Sciatic nerve (tissue), 2 donors: Measurements from ENCODE around the gene FILIP1L. TPM values are rescaled to one million over a fixed set of nuclear protein-coding genes. Genes with fewer than 3 reads are reported as not detected.
A peak's percentile ranks its signal among the peaks of the same experiment; 100 is the strongest.

ENCODE experiments used
- ATAC-seq: fragments of 200-7000 bp; cut with Tn5 transposase; one replicate; pipeline ENCODE4 v1.9.1; 2020; ENCODE audit warnings: mild to moderate bottlenecking, moderate library complexity
- DNase-seq: peaks from one replicate; pipeline ENCODE4 v3.0.0-alpha.2; 2020; ENCODE audit warnings: low spot score
- intact Hi-C: fragments of 100-400 bp; cut with DNase I; formaldehyde crosslinking; loops from one replicate; pipeline ENCODE4 v1.14.2; 2022
- total RNA-seq: library from RNA; stranded (reverse); fragmentation: NEBNext Ultra II Directional; extraction: Animal tissue kit (Norgen Biotek cat#: 25700); gene quantifications from one replicate; pipeline ENCODE4 v1.2.1, GENCODE V29; 2021
- donor health status: DM: no; HTN: no; CAD: no.
- donor health status: DM: no; HTN: no; CAD: no.

FILIP1L gene
- total RNA-seq, 1 donor from 2014 or later: 36.2 TPM

DNA sequence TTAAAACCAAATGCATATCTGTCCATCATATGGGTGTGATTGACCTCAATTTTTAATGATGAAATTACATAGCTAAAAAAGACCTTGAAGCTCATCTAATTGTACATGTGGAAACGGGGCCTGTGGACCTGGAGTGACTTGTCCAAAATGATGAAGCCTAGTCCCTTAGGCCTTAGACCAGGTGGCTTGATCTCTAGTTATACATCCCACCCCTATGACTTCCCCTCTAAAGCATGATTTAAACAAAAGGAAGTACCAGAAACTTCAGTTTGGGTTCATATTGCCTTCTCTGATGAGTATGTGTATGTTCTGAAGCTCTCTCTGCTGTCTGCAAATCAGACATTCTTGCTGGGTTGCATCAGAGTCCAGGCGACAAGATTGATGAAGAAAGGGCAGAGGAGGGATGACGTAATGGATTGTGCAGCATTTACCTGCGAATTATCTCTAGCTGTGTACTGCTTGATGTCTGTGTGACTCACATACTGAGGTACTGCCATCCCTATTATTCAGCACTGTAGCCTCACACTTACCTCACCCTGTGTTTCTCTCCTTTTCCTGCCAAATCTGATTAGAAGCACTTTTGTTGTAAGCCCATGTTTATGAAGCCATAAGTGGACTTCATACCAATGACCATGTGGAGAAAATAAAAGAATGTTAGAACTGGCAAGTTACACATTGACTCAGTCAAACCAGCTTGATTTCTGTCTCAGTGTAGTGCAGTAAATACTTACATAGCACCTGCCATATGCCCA lies 111.5 kb downstream of the FILIP1L start:
- ATAC-seq: no peak
- intact Hi-C loops: no loop called here
- DNase-seq: no peak

- ATAC-seq: no peak
- intact Hi-C loops: no loop called here
- no peak for DNase-seq
Observed at GRCh38 chr3:100001526-100002270, 112.6 kb downstream of the FILIP1L start.

- intact Hi-C loops: no loop called here
- no peak for ATAC-seq
- no peak for DNase-seq
Observed at GRCh38 chr3:100001083-100001482, 113.2 kb downstream of the FILIP1L start.

DNA sequence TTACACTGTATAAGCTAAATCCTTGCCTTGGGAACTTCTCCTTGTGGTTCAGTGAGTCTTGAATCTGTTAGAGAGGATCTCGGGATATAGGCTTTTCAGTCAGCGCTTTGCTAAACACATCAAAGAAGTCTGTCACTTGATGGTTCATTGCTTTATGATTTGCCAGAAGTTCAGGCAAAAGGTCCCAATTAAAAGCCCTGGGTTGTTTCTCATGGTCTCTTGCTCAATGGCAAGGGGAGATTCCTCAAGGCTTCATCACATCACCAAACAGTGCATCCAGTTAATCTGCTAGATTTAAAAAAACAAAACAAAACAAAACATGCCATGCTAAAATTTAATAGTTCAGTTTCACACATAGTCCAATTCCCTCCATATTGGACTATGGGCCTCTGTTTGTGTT lies 114.8 kb downstream of the FILIP1L start:
- ATAC-seq: no peak
- no peak for DNase-seq
- intact Hi-C loops: no loop called here

DNA sequence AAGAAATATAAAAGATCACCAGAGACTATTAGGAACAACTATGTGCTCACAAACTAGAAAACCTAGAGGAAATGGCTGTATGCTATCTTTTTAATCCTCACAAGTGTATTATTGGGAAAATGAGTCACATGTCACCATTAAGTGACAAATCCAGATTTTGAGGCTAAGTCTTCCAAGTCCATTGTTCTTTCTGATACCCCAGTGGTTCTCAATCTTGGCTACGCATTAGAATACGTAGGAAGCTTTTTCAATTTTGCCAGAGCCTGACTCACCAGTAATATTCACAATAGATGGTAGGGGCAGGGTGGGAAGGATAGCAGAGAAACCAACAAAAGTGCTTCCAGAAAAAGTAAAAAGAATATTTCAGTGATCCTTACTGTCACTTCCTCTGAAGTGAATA lies 117.0 kb downstream of the FILIP1L start:
- ATAC-seq: no peak
- DNase-seq: no peak
- intact Hi-C loops: no loop called here

- intact Hi-C loops: no loop called here
- no peak for ATAC-seq
- DNase-seq: no peak
Observed at GRCh38 chr3:99990179-99990578, 124.1 kb downstream of the FILIP1L start.

- no peak for DNase-seq
- intact Hi-C loops: no loop called here
- no peak for ATAC-seq
Observed at GRCh38 chr3:99984668-99985067, 129.6 kb downstream of the FILIP1L start.

DNA sequence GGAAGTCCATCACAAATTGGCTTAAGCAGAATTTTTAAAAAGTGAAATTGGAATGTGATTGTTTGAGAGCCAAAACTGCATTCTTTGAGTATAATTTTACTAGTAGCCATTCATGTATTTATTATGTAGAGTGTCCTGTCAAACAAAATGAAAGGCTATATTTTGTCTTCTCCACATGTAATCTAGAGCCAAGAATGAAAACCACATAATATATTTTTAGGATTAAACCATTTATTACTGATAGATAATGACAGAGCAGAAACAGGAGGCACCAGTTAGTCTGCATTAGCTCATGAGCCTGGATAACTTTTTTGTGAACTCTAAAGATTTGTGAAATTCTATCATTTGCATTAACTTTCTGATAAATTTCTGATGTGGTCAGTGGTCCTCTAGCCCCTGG lies 130.2 kb downstream of the FILIP1L start:
- no peak for DNase-seq
- no peak for ATAC-seq
- intact Hi-C loops: no loop called here

- ATAC-seq: no peak
- DNase-seq: no peak
- intact Hi-C loops: no loop called here
Observed at GRCh38 chr3:99982650-99983049, 131.7 kb downstream of the FILIP1L start.

DNA sequence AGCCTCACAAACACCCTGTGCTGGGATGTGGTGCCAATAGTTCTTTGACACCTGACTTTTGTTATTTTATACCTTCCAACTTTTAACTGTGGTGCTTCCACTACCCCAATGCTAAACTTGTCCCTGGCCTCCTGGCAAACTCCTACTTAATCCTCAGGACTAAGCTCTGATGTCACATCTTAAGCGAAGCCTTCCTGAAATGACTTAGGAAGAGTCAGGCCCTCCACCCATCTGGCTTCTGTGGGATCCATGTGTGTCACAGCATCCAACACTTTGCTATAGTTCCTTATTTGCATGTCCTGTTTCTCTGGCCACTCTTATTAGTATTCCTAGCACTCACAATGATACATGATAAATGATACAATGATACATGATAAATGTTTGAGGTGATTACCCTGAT lies 133.2 kb downstream of the FILIP1L start:
- DNase-seq (no peak), ATAC-seq (no peak)
- intact Hi-C loops: no loop called here

DNA sequence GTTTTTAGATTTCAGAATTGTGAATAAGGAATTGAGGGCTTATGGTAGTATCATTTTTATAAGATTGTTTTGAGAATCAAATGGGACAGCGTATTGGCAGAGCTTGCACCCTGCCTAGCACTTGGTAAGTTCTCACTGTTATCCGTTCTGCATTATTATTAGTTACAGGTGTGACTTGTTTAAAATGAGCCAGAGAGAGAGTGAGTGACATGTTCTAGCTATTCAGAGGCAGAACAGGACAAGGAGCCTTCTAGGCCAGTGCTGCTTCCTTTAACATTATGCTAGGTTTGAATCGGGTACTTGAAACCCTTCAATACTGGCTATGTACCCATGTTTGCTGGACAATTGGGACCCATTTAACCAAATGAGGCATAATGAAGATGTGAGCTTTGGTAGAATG lies 133.7 kb downstream of the FILIP1L start:
- ATAC-seq: no peak
- intact Hi-C loops: no loop called here
- DNase-seq: no peak

DNA sequence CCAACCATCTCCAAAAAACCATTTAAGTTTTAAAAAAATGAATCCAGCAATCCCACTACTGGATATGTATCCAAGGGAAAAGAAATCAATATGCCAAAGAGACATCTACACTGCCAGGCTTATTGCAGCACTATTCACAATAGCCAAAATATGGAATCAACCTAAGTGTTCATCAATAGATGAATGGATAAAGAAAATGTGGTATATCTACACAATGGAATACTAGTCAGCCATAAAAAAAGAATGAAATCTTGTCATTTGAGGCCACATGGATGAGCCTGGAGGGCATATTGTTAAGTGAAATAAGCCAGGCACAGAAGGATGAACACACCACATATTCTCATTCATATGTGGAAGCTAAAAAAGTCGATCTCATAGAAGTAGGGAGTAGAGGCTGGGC lies 136.1 kb downstream of the FILIP1L start:
- no peak for DNase-seq
- intact Hi-C loops: loop anchor here (5.0 kb wide), 1 partner anchor 1864 kb away; no protein-coding TSS in a partner anchor
- no peak for ATAC-seq

GRCh38 chr3:99976584-99976983 lies 137.7 kb downstream of the FILIP1L start:
- DNase-seq: no peak
- intact Hi-C loops: loop anchor here (5.0 kb wide), 1 partner anchor 1866 kb away; no protein-coding TSS in a partner anchor
- ATAC-seq: no peak

GRCh38 chr3:99974989-99975388 lies 139.3 kb downstream of the FILIP1L start:
- intact Hi-C loops: loop anchor here (5.0 kb wide), 1 partner anchor 1867 kb away; no protein-coding TSS in a partner anchor
- no peak for DNase-seq
- ATAC-seq: no peak

DNA sequence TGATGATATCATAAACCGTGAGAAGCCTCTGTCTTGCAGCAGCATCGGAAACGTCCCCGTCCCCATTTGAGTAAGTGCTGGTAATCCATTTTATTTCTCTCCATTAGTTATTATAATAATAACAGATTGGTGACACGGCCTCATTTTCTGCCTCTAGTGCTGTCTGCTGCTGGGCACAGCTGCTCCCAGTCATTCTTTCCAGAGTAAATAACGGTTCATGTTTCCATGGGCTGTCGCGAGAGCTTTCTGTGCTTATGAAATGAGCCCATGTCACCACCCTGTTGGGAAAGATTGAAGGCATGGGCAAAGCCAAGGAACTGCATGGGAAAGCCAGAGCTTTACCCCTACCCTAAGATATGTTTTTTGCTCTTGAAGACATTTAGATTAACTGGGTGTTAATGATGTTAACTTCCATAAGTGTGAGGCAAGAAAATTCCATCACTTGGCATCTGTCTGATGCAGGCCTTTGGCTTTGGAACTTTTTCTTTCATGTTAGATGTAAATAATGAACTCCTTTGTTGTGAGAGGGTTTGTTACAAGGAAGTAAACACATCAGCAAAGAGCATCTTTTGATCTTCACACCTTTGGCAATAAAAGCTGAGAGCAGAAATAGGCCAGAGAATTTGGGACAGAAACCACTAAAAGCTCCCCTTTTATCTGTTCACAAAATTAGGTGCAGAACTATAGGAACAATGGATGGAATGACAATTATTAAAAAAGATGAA lies 141.8 kb downstream of the FILIP1L start:
- intact Hi-C loops: no loop called here
- ATAC-seq: peak; percentile 52
- no peak for DNase-seq

GRCh38 chr3:99971761-99972160 lies 142.5 kb downstream of the FILIP1L start:
- ATAC-seq (no peak), DNase-seq (no peak)
- intact Hi-C loops: no loop called here

DNA sequence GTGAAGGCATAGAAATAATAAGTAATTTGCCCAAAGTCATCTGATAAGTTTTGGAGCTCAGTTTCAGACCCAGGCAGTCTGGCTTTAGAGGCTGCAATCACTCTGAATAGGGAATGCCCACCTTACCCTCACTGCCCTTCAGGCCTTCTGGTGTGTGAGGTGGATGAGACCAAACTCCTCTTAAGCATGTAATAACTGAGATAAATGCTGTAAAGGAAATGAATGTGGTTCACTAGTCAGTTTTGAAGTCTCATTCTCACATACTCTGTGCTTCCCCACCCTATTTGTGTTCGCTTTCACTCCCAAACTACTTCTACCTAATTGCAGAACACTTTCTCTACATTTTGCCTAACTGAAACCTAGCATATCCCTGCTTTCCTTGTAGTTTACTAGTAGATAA lies 144.1 kb downstream of the FILIP1L start:
- no peak for ATAC-seq
- intact Hi-C loops: no loop called here
- DNase-seq: no peak

DNA sequence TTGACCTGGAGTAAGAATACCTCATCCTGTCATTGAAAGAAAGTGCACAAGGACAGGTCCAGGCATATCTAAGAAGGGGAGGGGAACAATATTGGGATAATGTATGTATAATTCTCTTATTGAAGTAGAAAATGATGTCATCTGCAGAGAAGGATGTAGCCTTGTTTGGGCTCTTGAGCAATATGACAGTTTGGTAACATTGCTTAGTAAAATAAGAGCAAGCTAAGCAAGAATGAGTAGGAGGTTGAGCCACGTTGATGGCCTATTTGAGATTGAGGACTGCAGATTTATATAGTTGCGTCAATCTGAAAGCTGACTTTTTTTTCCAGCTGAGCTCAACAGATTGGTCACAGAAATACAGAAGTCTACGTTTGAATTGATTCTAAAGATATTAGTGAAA lies 145.2 kb downstream of the FILIP1L start:
- DNase-seq (no peak), ATAC-seq (no peak)
- intact Hi-C loops: no loop called here

- ATAC-seq (no peak), DNase-seq (no peak)
- intact Hi-C loops: no loop called here
Observed at GRCh38 chr3:99967796-99968195, 146.5 kb downstream of the FILIP1L start.
